ENCODE measurements around the gene NDC80. TPM values are rescaled to one million over a fixed set of nuclear protein-coding genes. Genes with fewer than 3 reads are reported as not detected.
"Not testable (repeated sequence)": the region's sequence is repeated elsewhere in the genome, so short reads cannot be mapped to it uniquely, and the experiment has no call there.

Gene NDC80
- 10 to 100 TPM; 13.5 to 51.6 (median 25.0) TPM for polyA plus RNA-seq (ENCODE audit: insufficient read depth in 1 of 5, insufficient read length in 5 of 5, low replicate concordance in 1 of 5)
- long read RNA-seq, donor 1, partial matches to known transcripts, result 0 of 3 reads
- long read RNA-seq, donor 1, other reads (novel, unspliced or antisense), result 0 of 3 reads
- long read RNA-seq, donor 2, partial matches to known transcripts, result 0 of 4 reads
- long read RNA-seq, donor 2, other reads (novel, unspliced or antisense), result 0 of 4 reads
- long read RNA-seq, donor 3, result 0 reads
- long read RNA-seq, donor 4, partial matches to known transcripts, result 0 of 2 reads
- long read RNA-seq, donor 4, other reads (novel, unspliced or antisense), result 0 of 2 reads
- long read RNA-seq, donor 5, partial matches to known transcripts, result 0 of 4 reads
- long read RNA-seq, donor 5, other reads (novel, unspliced or antisense), result 0 of 4 reads
- long read RNA-seq, donor 6, partial matches to known transcripts, result 5 of 7 reads
- long read RNA-seq, donor 6, other reads (novel, unspliced or antisense), result 0 of 7 reads
- long read RNA-seq, donor 7, partial matches to known transcripts, result 0 of 3 reads
- long read RNA-seq, donor 7, other reads (novel, unspliced or antisense), result 0 of 3 reads
- long read RNA-seq, donor 8, partial matches to known transcripts, result 0 of 1 reads
- long read RNA-seq, donor 8, other reads (novel, unspliced or antisense), result 0 of 1 reads

DNA sequence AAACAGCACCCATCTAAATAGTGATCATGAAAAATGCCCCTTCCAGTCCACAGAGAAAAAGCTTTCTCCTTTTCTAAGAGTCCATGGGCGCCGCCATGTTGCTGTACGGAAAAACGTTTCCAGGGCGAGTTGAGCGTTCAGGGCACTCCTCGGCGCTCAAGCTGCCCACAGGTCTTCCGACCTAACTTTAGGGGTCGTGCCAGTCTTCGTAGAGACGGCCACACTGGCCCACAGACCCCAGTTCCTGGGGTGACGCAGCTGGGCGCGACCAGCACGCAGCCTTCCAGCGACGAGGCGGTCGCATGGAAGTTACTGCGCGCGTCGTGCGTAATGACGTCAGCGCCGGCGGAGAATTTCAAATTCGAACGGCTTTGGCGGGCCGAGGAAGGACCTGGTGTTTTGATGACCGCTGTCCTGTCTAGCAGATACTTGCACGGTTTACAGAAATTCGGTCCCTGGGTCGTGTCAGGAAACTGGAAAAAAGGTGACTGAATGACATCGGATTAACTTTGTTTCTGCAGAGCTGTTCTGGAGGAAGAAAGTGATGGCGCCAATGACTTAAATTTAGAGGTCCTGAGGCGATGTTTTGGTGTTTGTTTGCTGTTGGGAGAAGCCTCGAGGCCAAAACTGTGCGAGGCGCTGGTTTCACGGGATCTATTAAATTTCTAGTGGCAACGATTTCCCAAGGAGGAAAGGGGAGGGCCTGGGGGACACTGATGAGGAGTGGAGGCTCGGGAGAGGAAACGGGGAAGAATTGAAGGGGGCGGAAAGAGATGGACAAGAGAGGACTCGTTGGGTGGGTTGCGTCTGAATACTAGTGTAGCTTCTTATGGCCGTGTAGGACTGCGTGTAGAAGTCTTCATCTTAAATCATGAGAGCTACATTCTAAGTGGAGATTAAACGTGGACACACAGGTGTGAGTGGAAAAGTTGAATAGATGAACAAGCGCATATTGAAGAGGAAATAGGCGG, at the start of gene NDC80, which contains the start of gene METTL4:
Gene NDC80 (plus strand): TSS at position 358 of the 971 bp plus-strand sequence. CDS start 1,429 bp downstream, outside the sequence.
Gene METTL4 (minus strand): TSS at position 306 of the 971 bp plus-strand sequence. CDS start 4,289 bp downstream, outside the sequence.
- peak; percentile 91 to 94 for DNase-seq

DNA sequence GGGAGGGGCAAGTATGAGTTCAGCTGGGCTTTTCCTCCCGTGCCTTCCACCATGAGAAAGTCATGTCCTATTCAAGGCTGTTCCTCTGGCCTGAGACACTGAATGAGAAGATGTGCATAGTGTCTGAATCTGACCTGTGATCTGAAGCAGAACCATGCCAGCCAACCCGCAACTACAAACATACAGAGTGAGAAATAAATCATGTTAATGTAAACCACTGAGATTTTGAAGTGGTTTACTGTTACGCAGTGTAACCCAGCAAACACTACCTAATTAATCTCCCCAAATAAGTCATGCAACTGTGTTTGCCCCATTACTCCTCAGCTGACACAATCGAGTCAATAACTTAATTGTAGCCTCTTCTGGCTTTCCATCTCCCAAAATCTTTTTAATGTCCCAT, 49.2 kb upstream of the NDC80 start:
- DNase-seq, result no peak

DNA sequence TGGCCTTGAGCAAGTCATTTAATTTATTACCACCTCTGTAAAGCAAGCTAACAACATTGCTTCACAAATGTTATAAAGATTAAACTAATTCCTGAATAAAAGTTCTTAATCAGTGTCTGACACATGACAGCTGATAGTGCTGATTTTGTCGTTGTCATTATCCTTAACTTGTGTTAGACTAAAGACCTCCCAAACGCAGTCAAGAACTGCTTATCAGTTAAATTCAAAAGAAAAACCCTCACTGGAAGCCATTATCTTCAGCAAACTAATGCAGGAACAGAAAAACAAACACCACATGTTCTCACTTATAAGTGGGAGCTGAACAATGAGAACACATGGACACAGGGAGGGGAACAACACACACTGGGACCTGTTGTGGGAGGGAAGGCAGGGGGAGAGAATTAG, 46.6 kb upstream of the NDC80 start:
- DNase-seq, result not testable (repeated sequence)

DNA sequence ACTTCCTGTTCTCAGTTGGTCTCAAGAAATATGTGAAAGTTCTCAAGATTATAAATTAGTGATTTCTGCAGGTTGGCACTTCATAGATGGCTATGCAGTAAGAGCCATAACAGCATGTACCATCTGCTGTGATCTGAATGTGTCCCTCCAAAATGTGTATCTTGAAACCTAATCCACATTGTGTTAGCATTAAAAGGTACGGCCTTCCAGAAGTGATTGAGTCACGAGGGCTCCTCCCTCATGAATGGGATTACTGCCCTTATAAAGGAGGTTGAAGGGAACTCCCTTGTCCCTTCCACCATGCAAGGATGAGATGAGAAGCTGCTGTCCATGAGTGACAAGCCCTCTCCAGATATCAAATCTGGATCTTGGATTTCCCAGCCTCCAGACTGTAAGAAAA, 45.0 kb upstream of the NDC80 start:
- DNase-seq, result no peak

DNA sequence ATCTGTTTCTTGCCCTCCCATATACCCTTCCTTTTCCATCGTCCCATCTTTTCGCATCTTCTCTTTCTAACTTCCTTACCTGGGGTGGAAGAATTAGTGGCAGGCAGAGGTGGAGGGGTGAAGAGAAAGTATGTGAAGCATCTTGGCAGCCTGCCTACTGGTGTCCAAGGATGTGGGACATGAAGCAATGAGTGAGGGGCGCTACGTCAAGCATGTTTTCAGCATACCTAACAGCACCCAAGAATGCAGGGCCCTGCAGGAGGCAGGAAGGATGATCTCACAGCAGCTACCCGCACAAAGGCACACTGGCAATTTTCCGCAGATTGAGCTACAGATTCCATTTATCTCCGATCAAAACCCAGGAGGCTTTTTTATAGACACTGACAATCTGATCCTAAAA, 42.2 kb upstream of the NDC80 start:
- no peak for DNase-seq

DNA sequence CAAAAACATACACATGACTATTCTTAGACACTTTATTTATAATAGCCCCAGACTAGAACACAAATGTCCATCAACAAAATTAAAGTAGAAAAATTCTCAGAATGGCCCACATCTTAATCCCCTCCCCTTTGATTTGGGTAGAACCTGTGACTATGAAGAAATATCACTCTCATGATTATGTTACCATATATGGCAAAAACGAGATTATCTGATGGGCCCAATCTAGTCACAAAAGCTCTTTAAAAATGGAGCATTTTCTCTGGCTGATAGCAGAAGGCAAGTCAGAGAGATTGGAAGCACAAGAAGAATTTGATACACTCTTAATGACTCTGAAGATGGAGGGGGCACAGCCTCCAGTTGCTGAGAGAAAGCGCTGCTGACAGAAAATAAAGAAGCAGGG, 39.6 kb upstream of the NDC80 start:
- DNase-seq, result no peak

DNA sequence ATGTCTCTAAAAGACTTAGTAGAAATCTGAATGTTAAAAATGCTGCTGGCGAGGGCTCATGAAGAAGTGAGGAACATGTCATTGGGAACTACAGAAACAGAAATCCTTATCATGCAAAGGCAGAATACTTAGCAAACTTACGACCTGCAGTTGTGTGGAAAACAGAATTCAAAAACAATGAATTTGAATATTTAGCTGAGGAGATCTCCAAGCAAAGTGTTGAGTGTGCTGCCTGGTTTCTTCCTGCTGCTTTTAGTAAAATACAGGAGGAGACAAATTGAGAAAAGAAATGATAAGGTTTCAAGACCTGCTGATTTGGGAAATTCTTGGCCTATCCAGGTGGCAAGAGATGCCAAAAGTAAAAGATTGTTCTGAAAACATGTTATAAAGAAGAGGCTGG, 38.6 kb upstream of the NDC80 start:
- no peak for DNase-seq

DNA sequence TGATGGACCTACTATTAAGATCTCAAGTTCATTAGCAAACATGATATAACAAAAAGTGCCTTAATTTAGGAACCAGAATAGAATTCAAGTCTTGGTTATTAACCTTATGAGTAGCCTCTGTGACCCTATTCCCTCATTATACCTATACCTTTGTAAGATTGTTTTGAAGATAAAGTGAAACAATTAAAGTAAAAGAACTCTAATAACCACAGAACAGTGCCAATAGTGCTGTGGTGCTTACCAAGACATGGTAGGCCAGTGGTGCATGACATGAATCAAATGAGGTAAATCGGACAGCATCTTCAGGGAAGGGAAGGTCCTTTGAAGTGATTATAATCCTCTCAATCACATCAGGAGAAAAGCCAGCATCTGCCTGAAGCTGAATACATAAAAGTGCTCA, 36.5 kb upstream of the NDC80 start:
- DNase-seq, result no peak

DNA sequence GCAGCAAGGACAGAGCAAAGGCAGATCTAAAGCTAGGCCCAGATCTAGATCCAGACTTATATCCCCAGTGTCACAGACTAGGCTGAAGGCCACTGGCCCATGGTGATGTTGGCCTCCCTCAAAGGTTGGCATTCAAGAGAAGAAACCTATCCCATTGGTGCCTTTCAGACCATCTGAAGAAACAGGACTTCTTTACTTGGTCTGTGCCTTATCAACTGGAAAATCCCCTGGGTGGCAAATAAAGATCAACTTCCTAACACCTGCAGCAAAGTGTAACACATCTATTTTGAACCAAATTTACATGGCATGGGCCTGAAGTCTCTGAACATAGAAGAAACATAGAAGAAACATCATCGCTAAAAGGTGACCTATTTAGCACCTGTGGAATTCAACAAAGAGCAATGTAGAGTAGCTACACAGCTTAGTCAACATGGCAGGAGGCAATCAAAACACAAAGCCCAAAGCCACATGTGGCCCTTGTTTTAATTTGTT, 35.9 kb upstream of the NDC80 start:
- DNase-seq, result no peak

DNA sequence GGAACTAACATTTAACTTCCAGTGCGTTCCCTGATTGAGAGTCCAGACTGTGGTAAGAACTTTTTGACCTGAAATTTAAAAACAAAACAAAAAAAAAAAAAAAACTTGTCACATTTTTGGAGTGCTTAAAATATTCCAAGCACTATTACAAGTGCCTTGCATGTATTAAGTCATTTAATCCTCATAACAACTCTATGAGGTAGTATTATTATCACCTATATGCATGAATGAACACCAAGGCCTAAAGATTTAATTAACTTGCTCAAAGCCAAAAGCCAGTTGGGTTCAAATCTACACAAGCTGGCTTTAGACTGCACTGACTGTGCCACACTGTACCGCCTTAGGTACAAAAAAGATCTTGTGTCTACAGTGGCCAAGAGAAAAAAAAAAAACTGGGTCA, 35.3 kb upstream of the NDC80 start:
- DNase-seq, result no peak

DNA sequence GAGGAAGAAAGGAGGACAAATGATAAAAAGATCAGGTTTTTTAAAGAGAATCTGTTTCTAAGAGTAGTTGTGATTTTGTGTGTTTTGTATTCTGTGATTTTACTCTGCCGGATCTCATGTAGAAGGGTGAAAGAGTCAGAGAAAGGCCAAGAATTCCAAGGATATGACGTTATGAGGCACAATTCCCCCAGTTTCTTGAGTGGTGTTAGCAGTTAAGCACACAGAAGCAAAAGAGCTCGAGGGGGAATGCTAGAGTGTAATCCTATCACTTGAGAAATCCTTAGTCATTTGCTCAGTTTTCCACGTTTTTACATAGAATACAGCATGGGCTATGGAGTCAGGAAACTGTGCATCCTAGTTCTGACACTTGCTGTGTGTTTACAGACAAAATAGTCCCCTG, 34.9 kb upstream of the NDC80 start:
- DNase-seq, result peak in 1 of 2 donors; percentile 4

DNA sequence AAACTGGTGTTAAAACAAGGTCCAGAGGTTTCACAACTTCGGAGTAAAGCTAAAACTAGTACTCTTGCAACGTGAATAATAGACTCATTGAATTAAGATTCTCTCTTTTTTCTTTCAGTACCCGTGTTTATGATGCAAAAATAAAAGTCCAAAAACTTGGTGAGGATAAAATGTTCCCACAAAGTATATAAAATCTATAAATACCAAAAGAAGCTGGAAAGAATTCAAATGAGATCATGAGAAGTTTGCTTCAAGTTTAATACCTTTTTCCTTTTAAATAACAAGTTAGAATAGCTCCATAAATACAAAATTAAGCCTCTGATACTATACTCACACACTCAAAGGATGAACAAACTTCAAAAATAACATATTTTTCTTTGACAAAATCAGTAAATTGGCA, 34.1 kb upstream of the NDC80 start:
- no peak for DNase-seq

DNA sequence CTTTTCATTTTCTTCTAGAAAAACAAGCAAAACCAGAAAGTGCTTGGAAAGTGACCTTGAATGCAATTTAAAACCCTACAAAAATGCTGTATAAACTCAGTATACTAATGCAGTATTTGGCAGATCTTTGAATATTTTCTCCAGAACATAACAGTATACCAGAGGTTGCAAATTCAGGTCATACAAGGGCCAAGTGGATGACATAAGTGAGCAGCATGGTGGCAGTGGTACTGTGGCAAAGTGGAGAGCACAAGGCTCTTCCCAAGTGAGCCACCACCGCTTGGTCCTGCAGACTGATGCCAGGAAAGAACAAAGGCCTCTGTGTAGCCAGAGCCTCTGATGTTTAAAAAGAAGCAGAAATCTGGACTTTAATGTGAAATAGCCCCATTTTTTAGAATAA, 33.1 kb upstream of the NDC80 start:
- DNase-seq, result no peak

DNA sequence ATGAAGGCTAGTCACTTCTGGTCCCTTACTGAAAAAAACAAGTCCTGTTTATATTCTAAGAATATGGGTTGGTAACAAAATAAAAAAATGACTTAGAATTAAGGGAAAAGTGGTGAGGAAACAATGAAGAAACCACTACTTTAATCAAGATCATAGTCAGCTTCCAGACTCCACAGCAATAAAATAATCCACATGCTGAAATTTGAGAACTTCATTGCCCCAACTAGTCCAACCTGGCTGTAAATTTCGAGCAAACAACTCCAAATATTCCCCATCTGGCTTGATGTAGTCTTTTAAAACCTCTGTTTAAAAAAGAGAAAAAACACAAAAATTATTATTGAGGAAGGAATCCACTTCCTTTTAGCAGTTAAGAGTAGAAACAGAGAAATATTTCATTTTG, 32.5 kb upstream of the NDC80 start:
- DNase-seq, result no peak

DNA sequence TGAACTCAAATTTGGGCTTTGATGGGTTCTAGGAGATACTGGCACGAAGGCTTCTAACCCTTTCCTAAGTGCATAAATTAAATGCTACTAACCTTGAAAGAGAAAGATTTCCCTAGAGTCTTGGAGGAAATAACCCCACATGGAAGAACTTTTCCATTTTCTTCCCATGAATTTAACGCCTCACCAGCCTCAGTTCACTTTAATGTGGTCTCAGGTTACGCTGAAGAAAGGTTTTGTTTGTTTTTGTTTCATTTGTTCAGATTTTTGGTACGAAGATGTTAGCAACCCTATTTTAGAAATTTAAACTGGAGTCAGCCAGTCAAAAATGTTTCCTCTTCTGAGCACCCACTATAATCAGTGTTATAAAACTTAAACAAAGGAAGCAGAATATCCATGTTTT, 30.8 kb upstream of the NDC80 start:
- DNase-seq, result no peak

DNA sequence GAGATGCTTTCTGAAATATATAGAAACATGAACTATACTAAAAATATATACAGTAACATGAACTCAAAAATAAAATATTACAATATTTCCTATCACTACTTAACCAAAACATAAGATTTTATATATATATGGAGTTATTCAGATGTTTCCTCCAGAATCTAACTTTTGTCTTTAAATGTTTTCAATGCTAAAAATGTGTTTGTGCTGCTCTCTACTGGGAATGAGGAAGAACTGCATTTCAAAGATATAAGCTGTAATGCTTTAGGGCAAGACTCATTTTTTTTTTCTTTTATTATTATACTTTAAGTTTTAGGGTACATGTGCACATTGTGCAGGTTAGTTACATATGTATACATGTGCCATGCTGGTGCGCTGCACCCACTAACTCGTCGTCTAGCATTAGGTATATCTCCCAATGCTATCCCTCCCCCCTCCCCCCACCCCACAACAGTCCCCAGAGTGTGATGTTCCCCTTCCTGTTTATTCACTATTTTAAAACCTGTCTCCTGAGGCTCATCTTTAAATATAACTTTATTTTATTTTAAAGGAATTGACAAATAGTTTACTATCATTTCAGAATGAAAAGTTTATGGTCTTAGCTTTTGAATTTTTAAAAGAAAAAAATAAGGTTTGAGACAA, 29.3 kb upstream of the NDC80 start:
- DNase-seq, result not testable (repeated sequence)

DNA sequence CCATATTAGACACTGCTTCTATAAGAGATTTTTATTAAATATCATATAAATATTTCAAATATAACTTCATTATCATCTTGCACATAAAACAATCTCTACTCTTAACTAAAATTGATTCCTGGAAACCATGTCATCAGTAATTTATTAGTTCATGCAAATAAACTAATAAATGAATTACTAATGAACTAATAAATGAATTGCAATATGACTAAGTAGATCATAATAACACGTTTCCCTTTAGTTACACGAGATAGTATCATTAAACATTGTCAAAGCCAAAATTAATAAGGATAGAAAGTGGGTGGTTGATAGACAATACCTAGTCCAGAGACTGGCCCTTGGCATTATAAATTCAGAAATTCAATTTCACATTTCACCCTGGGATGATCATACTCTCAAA, 26.2 kb upstream of the NDC80 start:
- no peak for DNase-seq

DNA sequence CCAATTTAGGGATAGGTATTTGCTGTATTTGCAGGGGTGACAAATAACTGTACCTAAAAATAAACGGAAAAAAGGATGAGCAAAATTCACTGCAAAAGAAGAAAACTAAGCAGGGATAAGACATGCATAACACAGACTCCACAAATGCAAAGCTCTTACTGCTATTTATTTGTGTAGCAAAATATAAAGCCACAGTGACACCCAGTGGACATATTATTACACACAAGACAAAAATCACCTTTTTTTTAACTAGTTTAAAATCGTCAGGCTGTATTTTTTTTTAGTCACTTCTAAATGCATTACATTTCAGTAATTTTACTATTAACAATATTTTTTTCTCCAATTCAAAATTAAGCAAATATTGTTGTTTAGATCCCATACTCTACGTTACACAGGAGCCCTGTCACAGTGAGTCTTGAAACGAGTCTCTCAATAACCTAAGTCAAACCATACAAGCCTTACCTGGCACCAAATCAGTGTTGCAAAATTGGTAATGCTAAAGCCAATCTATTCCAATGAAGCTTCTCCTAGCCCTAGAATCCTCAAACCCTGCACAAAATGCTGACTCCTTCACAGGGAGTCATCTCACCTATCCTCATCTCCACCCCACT, 23.8 kb upstream of the NDC80 start:
- DNase-seq, result peak in 1 of 2 donors; percentile 26

DNA sequence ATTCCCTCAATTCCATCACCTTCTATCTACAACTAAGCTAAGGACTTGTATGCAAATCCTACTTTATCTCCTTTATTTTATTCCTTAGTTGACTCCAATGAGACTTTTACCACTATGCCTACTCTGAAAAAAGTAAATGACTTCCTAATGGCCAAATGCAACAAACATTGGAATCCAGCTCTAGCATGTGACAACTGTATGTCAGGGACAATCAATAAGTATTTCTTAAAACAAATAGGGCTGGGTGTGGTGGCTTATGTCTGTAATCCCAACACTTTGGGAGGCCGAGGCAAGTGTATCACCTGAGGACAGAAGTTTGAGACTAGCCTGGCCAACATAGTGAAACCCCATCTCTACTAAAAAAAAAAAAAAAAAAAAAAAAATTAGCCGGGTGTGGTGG, 21.9 kb upstream of the NDC80 start:
- DNase-seq, result no peak

DNA sequence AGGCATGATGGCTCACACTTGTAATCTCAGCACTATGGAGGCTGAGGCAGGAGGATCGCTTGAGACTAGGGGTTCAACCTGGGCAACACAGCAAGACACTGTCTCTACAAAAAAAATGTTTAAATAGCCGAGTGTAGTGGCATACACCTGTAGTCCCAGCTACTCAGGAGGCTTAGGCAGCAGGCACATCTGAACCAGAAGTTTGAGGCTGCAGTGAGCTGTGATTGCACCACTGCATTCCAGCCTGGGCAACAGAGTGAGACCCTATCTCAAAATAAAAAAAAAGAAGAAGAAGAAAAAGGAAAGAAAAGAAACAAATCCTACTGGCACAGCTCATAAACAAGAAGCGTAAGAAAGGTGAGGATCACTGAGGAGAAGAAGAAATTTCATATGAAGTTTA, 19.9 kb upstream of the NDC80 start:
- DNase-seq, result no peak

DNA sequence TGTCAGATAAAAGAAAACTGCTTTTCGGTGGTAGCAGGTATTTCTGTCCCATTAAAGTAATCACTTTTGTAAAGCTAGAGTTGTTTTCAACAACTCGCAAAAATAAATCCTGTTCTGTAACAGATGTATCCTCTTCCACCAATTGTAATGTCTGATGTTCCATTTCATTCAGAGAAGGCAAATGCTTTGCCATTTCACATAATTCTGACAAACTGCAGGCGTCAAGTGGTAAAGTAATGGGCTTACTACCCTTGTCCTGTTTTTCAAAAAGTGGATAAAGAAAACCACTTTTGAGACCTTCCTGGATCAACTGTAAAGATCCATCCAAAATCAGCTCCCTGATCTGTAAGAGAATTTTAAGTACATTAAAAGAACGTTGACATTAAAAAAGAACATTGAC, 16.7 kb upstream of the NDC80 start:
- no peak for DNase-seq

Measured in right lung (tissue), 10 donors.